Peyer's patch (tissue), 4 donors: ENCODE results near the gene MGRN1.

Experiments used
- POLR2A ChIP-seq, 2 donors: fragments of 450-650 bp; IDR thresholded peaks; one replicate each; pipeline ENCODE4 v1.5.1; 2017; ENCODE audit warnings: antibody characterized with exemption in 2 of 2, mild to moderate bottlenecking in 2 of 2, moderate library complexity in 2 of 2
- TF ChIP-seq, protein P1 (sequence below), 6 experiments: fragments of 450-650 bp in 4 of 6; fragments of 200-600 bp in 2 of 6; sonication (generic) in 1 of 6; IDR thresholded peaks; one replicate each; pipeline ENCODE4 v1.5.1; 2017 to 2019; ENCODE audit warnings: antibody characterized with exemption in 6 of 6, mild to moderate bottlenecking in 3 of 6, moderate library complexity in 1 of 6

DNA sequence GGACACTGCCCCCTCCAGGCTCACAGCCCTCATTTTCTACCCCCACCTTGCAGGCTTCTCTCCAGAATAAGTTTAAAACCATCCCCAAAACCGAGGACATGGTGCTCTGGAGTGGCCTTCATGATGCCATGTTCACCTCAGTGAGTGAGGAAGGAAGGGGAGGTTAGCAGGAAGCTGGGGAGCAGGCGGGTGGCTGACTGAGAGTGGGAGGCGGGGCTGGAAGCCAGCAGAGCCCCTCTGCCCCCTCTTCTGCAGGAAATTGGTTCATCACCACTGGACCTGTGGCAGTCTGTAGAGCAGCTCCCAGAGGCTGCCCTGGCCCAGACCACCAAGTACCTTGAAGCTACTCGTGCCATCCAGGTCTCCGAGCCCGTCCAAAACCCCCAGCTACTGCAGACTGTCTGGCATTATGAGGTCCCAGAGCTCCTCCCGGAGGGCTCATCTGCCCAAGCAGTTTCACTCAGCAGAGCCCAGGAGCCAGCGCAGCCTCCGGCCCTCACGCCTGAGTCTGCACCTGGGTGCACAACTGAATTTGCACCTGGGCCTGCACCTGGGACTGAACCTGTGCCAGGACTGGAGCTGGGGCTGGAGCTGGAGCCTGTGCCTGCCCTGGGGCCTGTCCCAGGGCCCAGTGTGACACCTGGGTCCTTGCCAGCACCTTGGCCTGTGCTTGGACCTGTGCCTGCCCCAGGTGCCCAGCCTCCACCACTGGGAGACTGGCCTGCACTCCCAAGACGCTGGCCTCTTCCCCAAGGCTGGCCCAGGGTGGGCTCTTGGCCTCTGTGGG lies 49.5 kb upstream of the MGRN1 start:
- TF ChIP-seq, protein P1, sequence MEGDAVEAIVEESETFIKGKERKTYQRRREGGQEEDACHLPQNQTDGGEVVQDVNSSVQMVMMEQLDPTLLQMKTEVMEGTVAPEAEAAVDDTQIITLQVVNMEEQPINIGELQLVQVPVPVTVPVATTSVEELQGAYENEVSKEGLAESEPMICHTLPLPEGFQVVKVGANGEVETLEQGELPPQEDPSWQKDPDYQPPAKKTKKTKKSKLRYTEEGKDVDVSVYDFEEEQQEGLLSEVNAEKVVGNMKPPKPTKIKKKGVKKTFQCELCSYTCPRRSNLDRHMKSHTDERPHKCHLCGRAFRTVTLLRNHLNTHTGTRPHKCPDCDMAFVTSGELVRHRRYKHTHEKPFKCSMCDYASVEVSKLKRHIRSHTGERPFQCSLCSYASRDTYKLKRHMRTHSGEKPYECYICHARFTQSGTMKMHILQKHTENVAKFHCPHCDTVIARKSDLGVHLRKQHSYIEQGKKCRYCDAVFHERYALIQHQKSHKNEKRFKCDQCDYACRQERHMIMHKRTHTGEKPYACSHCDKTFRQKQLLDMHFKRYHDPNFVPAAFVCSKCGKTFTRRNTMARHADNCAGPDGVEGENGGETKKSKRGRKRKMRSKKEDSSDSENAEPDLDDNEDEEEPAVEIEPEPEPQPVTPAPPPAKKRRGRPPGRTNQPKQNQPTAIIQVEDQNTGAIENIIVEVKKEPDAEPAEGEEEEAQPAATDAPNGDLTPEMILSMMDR (IDR thresholded peaks at IDR 0.05): no peak
- TF ChIP-seq POLR2A (IDR thresholded peaks at IDR 0.05): no peak
